DMS 273 treated with DMSO at 0.1 percent for 48 hours (cell line): ENCODE data around the gene GRHL1.
"Not testable (repeated sequence)": the region's sequence is repeated elsewhere in the genome, so short reads cannot be mapped to it uniquely, and the experiment has no call there.

Experiments
- DNase-seq: peaks from one replicate; lab custom pipeline; 2025; lab: John Stamatoyannopoulos, UW

The GRHL1 gene

DNA sequence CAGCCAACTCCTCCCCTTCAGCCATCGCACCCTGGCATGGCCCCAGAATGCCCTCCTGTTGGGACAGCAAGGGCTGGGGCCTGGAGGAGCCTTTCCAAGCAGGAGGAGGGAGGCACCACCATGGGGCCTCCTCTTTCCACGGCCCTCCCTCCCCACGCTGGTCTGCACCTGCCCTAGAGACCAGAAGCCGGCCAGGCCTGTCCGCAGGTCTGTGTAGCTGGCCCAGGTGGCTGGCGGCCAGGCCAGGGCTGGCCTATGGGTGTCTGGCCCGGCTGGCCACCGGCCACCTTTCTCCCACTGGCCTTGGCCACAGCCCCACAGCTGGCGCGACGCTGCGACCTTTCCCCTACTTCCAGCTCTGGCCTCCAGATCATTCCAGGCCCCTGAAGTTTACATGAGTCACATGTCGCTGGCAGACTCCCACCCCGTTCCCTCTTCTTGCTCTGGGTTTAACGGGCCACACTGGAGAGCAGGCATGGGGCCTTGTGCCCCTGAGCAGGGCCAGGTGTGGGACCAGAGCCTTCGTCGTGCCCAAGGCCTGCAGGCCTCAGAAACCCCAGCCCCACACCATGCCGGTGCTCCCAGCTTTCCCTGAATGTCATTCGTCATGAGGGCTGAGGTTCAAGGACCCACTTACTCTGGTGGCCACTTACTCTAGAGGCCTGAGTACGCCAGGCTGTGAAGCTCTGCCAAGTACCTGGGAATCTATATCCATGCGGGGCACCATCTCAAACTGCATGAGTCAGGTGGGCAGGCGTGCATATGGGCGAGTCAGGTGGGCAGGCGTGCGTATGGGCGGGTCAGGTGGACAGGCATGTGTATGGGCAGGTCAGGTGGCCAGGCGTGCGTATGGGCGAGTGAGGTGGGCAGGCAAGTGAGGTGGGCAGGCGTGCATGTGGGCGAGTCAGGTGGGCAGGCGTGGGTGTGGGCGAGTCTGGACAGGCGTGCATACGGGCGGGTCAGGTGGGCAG lies 58.6 kb downstream of the GRHL1 start:
- no peak for DNase-seq

DNA sequence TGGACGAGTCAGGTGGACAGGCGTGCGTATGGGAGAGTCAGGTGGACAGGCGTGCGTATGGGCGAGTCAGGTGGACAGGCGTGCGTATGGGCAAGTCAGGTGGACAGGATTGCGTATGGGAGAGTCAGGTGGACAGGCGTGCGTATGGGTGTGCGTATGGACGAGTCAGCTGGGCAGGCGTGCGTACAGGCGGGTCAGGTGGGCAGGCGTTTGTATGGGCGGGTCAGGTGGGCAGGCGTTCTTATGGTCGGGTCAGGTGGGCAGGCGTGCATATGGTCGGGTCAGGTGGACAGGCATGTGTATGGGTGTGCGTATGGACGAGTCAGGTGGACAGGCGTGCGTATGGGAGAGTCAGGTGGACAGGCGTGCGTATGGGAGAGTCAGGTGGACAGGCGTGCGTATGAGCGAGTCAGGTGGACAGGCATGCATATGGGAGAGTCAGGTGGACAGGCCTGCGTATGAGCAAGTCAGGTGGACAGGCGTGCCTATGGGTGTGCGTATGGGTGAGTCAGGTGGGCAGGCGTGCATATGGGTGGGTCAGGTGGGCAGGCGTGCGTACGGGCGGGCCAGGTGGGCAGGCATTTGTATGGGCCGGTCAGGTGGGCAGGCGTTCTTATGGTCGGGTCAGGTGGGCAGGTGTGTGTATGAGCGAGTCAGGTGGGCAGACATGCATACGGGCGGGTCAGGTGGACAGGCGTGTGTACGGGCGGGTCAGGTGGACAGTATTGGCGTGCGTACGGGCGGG lies 59.5 kb downstream of the GRHL1 start:
- not testable (repeated sequence) for DNase-seq

DNA sequence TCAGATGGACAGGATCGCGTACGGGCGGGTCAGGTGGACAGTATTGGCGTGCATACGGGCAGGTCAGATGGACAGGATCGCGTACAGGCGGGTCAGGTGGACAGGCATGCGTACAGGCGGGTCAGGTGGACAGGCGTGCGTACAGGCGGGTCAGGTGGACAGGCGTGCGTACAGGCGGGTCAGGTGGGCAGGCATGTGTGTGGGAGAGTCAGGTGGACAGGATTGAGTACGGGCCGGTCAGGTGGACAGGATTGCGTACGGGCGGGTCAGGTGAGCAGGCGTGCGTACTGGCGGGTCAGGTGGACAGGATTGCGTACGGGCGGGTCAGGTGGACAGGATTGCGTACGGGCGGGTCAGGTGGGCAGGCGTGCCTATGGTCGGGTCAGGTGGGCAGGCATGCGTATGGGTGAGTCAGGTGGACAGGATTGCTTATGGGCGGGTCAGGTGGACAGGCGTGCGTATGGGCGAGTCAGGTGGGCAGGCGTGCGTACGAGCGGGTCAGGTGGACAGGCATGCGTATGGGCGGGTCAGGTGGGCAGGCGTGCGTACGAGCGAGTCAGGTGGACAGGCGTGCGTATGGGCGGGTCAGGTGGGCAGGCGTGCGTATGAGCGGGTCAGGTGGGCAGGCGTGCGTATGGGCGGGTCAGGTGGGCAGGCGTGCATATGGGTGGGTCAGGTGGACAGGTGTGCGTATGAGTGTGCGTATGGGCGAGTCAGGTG lies 60.3 kb downstream of the GRHL1 start:
- not testable (repeated sequence) for DNase-seq

DNA sequence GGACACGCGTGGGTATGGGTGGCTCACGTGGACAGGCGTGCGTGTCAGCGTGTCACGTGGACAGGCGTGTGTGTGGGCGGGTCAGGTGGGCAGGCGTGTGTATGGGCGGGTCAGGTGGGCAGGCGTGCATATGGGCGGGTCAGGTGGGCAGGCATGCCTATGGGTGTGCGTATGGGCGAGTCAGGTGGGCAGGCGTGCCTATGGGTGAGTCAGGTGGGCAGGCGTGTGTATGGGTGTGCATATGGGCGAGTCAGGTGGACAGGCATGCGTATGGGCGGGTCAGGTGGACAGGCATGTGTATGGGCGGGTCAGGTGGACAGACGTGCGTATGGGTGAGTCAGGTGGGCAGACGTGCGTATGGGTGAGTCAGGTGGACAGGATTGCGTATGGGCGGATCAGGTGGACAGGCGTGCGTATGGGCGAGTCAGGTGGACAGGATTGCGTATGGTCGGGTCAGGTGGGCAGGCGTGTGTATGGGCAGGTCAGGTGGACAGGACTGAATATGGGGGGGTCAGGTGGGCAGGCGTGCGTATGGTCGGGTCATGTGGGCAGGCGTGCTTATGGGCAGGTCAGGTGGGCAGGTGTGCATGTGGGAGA lies 61.0 kb downstream of the GRHL1 start:
- not testable (repeated sequence) for DNase-seq

DNA sequence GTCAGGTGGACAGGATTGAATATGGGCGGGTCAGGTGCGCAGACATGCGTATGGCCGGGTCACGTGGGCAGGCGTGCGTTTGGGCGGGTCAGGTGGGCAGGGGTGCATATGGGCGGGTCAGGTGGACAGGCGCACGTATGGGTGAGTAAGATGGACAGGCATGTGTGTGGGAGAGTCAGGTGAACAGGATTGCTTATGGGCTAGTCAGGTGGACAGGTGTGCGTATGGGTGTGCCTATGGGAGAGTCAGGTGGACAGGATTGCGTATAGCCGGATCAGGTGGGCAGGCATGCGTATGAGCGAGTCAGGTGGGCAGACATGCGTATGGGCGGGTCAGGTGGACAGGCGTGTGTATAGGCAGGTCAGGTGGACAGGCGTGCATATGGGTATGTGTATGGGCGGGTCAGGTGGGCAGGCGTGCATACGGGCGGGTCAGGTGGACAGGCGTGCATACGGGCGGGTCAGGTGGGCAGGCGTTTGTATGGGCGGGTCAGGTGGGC lies 61.5 kb downstream of the GRHL1 start:
- no peak for DNase-seq

DNA sequence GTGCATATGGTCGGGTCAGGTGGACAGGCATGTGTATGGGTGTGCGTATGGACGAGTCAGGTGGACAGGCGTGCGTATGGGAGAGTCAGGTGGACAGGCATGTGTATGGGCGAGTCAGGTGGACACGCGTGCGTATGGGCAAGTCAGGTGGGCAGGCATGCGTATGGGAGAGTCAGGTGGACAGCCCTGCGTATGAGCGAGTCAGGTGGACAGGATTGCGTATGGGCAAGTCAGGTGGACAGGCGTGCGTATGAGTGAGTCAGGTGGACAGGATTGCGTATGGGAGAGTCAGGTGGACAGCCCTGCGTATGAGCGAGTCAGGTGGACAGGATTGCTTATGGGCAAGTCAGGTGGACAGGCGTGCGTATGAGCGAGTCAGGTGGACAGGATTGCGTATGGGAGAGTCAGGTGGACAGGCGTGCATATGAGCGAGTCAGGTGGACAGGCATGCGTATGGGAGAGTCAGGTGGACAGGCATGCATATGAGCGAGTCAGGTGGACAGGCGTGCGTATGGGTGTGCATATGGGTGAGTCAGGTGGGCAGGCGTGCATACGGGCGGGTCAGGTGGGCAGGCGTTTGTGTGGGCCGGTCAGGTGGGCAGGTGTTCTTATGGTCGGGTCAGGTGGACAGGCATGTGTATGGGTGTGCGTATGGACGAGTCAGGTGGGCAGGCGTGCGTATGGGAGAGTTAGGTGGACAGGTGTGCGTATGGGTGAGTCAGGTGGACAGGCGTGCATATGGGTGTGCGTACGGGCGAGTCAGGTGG lies 62.3 kb downstream of the GRHL1 start:
- DNase-seq: not testable (repeated sequence)

DNA sequence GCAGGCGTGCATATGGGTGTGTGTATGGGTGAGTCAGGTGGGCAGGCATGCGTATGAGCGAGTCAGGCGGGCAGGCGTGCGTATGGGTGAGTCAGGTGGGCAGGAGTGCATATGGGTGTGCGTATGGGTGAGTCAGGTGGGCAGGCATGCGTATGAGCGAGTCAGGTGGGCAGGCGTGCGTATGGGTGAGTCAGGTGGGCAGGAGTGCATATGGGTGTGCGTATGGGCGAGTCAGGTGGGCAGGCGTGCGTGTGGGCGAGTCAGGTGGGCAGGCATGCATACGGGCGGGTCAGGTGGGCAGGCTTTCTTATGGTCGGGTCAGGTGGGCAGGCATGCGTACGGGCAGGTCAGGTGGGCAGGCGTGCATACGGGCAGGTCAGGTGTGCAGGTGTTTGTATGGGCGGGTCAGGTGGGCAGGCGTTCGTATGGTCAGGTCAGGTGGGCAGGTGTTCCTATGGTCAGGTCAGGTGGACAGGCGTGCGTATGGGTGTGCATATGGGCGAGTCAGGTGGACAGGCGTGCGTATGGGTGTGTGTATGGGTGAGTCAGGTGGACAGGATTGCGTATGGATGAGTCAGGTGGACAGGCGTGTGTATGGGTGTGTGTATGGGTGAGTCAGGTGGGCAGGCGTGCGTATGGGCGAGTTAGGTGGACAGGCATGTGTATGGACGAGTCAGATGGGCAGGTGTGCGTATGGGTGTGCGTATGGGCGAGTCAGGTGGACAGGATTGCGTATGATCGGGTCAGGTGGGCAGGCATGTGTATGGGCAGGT lies 63.1 kb downstream of the GRHL1 start:
- no peak for DNase-seq

DNA sequence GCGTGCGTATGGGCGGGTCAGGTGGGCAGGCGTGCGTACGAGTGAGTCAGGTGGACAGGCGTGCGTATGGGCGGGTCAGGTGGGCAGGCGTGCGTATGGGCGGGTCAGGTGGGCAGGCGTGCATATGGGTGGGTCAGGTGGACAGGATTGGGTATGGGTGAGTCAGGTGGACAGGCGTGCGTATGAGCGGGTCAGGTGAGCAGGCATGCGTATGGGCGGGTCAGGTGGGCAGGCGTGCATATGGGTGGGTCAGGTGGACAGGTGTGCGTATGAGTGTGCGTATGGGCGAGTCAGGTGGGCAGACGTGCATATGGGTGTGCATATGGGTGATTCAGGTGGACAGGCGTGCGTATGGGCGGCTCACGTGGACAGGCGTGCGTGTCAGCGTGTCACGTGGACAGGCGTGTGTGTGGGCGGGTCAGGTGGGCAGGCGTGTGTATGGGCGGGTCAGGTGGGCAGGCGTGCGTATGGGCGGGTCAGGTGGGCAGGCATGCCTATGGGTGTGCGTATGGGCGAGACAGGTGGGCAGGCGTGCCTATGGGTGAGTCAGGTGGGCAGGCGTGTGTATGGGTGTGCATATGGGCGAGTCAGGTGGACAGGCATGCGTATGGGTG lies 64.0 kb downstream of the GRHL1 start:
- not testable (repeated sequence) for DNase-seq

DNA sequence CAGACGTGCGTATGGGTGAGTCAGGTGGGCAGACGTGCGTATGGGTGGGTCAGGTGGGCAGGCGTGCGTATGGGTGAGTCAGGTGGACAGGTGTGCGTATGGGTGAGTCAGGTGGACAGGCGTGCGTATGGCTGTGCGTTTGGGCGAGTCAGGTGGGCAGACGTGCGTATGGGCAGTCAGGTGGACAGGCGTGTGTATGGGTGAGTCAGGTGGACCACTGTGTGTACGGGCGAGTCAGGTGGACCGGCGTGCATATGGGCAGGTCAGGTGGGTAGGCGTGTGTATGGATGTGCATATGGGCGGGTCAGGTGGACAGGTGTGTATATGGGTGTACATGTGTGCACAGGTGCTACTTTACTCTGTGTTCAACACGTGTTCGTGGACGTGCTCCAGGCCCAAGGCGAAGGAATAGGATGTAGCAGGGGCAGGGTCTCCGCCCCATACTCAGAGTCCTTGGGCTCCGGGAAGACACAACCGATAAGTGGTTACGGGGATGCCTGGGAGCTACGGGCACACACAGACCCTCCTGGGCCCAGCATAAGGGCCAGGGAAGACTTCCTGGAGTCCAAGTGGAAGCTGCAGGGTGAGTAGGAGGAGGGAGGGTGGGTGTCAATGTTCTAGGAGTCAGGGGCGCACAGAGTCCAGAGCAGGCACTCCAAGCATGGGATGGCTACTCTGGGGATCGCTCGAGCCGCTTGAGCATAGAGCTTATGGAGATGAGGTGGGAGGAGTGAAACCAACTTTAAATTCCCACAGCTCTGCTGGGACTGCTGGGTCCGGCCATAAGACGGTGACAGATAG lies 64.7 kb downstream of the GRHL1 start:
- no peak for DNase-seq

DNA sequence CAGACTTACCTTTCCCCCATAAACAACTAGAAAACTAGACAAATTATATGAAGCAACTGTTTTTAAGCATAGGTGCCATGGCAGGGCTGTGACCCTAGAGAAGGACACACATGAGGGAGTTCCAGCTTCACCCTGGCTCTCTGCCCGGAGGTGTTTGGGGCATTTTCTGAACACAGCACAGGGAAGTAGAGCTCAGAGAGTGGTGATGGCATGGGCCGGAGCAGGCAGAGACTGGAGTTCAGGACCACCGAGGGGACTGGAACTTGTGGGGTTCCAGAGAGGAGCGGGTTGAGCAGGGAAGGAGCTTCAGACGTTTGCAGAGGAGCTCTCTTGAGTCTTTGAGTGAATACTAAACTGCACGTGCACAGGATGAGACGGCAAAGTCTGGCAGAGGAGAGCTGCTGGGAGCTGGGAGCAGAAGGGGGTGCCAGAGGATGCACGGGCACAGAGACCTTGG lies 65.3 kb downstream of the GRHL1 start:
- DNase-seq: no peak

DNA sequence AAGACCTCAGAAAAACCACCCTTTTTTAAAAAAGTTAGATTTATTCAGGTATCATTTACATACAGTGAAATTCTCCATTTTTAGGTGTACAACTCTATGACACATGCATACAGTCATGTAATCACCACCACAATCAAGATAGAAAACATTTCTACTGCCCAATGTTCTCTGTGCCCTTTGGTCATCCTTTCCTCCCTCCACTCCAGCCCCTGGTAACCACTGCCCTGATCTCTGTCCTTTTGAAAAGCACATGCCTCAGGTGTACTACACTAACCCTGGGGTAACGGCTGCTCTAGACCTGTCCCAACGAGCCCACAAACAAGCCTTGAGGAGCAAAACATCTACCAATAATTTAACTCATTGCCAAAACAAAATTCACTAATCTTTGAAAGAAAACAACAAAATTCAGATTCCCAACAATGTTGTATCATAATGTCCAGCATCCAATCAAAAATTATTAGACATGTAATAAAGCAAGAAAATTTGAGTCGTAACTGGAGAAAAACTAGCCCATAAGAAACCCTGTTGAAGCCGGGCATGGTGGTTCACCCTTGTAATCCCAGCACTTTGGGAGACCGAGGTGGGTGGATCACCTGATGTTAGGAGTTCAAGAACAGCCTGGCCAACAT lies 65.9 kb downstream of the GRHL1 start:
- DNase-seq: no peak

DNA sequence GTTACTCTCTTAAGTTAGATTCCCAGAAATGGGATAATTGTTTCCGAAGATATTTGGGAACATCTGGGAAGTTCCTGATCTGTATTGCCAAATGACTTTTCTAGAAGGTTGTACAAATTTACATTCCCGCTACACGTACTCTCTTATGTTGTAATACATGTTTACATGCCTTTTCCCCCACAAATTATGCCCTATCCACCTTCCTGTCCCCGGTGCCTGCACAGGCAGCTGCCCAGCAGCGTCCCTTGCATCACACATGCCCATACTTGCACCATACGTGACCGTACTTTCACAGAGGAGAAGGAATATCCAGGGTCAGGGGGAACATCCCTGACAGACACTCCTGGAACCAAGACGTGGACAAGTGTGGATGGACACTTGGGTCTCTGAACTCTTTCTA lies 67.7 kb downstream of the GRHL1 start:
- no peak for DNase-seq

DNA sequence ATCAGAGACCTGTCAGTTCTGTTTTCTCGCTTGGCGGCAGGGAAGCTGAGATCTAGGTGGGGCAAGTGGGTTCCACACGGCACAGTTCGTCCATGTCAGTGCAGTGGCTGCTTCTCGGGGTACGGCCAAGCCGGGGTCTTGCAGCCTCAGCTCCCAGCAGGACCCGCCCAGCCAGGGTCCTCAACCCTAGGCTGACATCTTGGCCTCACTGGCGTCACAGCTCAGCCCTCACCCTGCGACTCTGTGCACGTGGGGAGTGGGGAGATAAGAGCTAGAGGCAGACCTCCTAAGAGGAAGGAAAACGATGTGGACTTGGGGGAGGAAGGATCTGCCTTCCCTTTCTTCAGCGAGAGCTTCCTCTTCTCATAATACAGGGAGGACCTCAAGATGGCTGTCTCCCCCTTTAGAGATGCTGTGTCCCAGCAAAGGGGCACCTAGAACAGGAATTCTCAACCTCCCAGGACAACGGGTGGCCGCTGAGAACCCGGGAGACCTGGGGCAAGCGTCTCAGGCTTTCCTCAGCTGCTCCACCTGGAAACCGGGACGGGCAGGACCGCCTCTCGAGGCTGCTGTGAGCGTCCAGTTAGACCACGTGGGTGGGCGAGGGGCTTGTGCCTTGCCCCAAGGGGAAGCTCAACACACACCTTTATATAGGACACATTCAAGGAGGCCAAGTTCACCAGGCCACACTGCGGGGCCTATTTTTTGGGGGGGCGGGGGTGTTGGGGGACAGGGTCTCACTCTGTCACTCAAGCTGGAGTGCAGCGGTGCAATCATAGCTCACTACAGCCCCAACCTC lies 68.3 kb downstream of the GRHL1 start:
- no peak for DNase-seq

DNA sequence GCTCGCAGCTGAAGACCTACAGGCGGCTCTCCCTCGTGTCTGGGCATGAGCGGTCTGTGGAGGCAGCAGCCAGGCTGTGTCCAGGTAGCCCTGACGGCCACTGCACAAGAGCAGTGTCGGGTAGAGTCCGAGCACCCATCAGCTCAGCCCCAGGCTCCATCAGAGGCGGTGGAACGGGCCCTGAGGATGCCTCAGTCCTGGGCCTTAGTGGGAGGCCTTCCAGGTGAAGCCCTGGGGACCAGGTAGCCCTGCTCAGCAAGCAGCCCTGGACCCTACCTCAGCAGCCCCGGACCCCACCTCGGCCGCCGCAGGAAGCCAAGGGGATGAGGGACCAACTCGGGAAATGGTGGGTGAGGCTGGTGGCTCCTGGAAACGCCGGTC lies 70.5 kb downstream of the GRHL1 start:
- DNase-seq: no peak

DNA sequence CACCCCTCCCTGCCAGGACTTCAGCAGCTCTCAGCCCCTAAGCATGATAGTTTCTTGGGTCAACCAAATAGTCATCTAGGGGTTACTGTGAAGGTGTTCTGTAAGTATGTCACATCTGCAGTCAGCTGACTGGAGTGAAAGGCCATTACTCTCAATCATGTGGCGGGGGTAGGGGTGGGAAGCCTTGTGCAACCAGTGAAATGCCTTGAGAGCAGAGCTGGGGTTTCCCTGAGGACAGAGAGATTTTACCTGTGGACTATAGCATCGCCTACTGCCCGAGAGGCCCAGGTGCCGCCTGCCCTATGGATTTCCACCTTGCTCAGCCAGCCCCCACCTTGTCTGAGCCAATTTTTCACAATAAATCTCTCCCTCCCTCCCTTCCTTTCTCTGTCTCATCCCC lies 71.0 kb downstream of the GRHL1 start:
- no peak for DNase-seq

DNA sequence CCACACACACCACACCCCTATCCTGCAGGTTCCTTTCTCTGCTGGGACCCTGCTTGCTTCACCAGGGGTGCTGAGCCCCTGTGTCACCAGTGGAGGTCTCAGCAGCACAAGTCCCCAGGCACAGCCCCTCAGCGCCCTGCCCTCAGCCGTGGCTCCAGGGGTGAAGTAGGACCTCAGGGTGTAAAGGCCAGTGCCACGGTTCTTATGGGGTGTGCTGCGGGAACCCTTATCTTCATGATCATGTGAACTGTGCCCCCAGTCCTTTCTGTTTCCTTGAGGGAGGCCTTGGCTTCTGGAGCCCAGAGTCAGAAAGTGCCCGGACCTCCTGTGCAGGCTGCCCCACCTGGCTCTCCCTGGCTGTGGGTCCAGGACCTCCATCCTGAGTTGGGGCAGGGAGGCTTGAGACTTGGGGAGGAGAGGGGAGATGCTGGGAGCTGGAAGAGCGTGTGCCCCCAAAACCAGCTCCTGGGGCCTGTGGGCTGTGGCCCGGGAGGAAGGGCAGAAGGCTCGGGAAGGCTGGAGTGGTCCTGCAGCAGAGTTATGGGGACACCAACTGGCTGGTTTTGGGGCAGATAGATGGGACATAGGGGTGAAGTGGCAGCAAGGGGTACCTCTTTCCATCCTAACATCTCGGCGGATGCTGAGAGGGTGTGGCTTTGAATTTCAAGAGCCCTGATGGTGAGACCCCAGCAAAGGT lies 71.6 kb downstream of the GRHL1 start:
- DNase-seq: no peak
